Body of pancreas (tissue), 4 donors: ENCODE measurements around the gene SPEM2. TPM values are rescaled to one million over a fixed set of nuclear protein-coding genes. Genes with fewer than 3 reads are reported as not detected.

Experiments used
- ATAC-seq: fragments of 150-250 bp; one replicate; pipeline ENCODE4 v1.9.1; 2016
- DNase-seq, 4 donors: peaks; one replicate each; pipeline ENCODE4 v3.0.0-alpha.2; 2019
- H3K27ac ChIP-seq, 4 donors: fragments of 200-600 bp; sonication (generic); 1 replicate in 3 of 4; 2 replicates in 1 of 4; pipeline versions ENCODE4 v1.5.1 to v1.6.1; 2016 to 2019; ENCODE audit warnings: mild to moderate bottlenecking in 1 of 4, mixed read lengths in 1 of 4, moderate library complexity in 1 of 4
- H3K27me3 ChIP-seq, 2 donors: fragments of 200-600 bp; sonication (generic); one replicate each; pipeline ENCODE4 v1.6.0; 2016; ENCODE audit warnings: mild to moderate bottlenecking in 1 of 2
- H3K36me3 ChIP-seq, 2 donors: fragments of 200-600 bp; sonication (generic); replicated peaks in 1 of 2; 2 replicates each; pipeline ENCODE4 v1.5.1; 2016; ENCODE audit warnings: low read depth in 2 of 2; ENCODE audit not compliant: insufficient read depth in 1 of 2
- H3K4me1 ChIP-seq: fragments of 200-600 bp; sonication (generic); one replicate; pipeline ENCODE4 v1.6.0; 2016
- H3K4me3 ChIP-seq, 2 donors: fragments of 200-600 bp; sonication (generic); 1 replicate in 1 of 2; 2 replicates in 1 of 2; pipeline ENCODE4 v1.5.1; 2016 to 2019
- H3K9me3 ChIP-seq, 3 donors: fragments of 200-600 bp; sonication (generic); 1 replicate in 2 of 3; 2 replicates in 1 of 3; pipeline ENCODE4 v1.5.1; 2016
- CTCF ChIP-seq, 7 experiments: fragments of 450-650 bp in 4 of 7; fragments of 200-600 bp in 3 of 7; sonication (generic) in 3 of 7; IDR thresholded peaks; one replicate each; pipeline ENCODE4 v1.5.1; 2016 to 2019; ENCODE audit warnings: antibody characterized with exemption in 7 of 7
- POLR2A ChIP-seq, 3 donors: fragments of 450-650 bp; IDR thresholded peaks; one replicate each; pipeline ENCODE4 v1.6.1; 2016; ENCODE audit warnings: antibody characterized with exemption in 3 of 3, mild to moderate bottlenecking in 2 of 3
- WGBS, 2 donors: methylation state at CpG; one replicate each; pipeline ENCODE4 v1.1.5; 2017; 5-methylcytosine and 5-hydroxymethylcytosine counted together
- intact Hi-C: fragments of 100-400 bp; cut with DNase I; formaldehyde crosslinking; loops from one replicate; pipeline ENCODE4 v1.15.1; 2023
- total RNA-seq, 2 donors: library from RNA; depleted of rRNA; stranded (reverse); fragments of >200 nt; gene quantifications; one replicate each; pipeline ENCODE4 v1.1.0, GENCODE V29; 2016

SPEM2 gene
- total RNA-seq, 2 donors from 2014 or later = not detected

DNA sequence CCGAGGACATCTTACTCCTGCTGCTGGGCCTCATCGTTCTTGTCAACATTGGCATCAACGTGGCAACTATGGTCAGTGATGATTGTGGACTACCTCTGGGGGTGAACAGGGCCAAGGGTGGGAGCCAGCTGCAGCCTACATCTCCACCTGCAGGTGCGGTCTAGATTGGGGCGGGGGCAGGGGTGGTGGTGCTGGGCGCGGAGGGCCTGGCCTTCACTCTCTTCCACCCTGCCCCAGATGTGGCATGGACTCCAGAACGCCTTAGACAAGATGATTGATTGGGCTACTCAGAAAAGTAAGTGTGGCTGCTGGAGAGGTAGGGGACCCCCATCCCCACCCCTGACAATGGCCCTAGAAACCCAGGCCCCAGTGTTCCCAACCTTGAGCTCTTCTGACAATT, 340 bp downstream of the SPEM2 start:
- WGBS, 2 donors = 77% methylated on average over 8 of the region's 8 CpGs; no CpG with 5 or more reads in 1 of the 2 donors

DNA sequence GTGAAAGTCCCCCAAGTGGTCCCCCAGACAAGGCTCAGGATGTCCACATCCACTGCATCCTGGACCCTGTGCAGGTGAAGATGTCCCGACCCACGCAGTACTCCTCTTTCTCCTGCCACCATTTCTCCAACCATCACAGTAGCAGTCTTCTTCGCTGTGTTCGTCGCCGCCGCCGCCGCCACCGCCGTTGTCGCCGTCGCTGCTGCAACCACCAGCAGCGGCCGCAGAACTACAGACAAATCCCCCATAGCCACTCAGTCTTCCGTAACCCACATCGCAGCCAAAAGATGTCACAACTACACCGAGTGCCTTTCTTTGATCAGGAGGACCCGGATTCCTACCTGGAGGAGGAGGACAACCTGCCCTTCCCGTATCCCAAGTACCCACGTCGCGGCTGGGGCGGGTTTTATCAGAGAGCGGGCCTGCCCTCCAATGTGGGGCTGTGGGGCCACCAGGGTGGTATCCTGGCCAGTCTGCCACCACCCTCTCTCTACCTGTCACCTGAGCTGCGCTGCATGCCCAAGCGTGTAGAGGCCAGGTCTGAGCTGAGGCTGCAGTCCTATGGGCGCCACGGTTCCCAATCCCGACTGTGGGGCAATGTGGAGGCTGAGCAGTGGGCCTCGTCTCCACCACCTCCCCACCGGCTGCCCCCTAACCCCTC, 917 bp downstream of the SPEM2 start:
- Histone ChIP-seq H3K27ac (no peak overlapping the region), H3K4me1 (no peaks in the 10 kb centered on the region), H3K4me3 (no peak overlapping the region), H3K9me3 (no peaks in the 10 kb centered on the region), H3K36me3 (no peaks in the 10 kb centered on the region), H3K27me3 (no peaks in the 10 kb centered on the region)
- ATAC-seq = no peak
- intact Hi-C loops = no loop called here
- 83 to 85% methylated on average over 19 to 33 of the region's 33 CpGs for WGBS, 2 donors
- TF ChIP-seq CTCF (IDR thresholded peaks at IDR 0.05) (no peak), POLR2A (IDR thresholded peaks at IDR 0.05) (no peak)
- DNase-seq = no peak

More for the DNA sequence above, 340 bp downstream of the SPEM2 start:
- Histone ChIP-seq H3K36me3 (no peaks in the 10 kb centered on the region), H3K27me3 (no peaks in the 10 kb centered on the region), H3K4me3 (no peak overlapping the region), H3K9me3 (no peaks in the 10 kb centered on the region), H3K4me1 (no peaks in the 10 kb centered on the region), H3K27ac (no peak overlapping the region)
- no peak for DNase-seq
- TF ChIP-seq CTCF (IDR thresholded peaks at IDR 0.05) (no peak), POLR2A (IDR thresholded peaks at IDR 0.05) (no peak)
- ATAC-seq = no peak
- intact Hi-C loops = no loop called here

- intact Hi-C loops = no loop called here
- DNase-seq = no peak
- Histone ChIP-seq H3K9me3 (no peaks in the 10 kb centered on the region), H3K27ac (no peak overlapping the region), H3K27me3 (no peaks in the 10 kb centered on the region), H3K4me1 (no peaks in the 10 kb centered on the region), H3K4me3 (no peak overlapping the region), H3K36me3 (no peaks in the 10 kb centered on the region)
- peak; percentile 19 for ATAC-seq
- TF ChIP-seq CTCF (IDR thresholded peaks at IDR 0.05) (no peak), POLR2A (IDR thresholded peaks at IDR 0.05) (no peak)
- WGBS, 2 donors = 84 to 87% methylated on average over 19 to 24 of the region's 29 CpGs
Measured at GRCh38 chr17:7426896-7427489, 1.6 kb downstream of the SPEM2 start.

DNA sequence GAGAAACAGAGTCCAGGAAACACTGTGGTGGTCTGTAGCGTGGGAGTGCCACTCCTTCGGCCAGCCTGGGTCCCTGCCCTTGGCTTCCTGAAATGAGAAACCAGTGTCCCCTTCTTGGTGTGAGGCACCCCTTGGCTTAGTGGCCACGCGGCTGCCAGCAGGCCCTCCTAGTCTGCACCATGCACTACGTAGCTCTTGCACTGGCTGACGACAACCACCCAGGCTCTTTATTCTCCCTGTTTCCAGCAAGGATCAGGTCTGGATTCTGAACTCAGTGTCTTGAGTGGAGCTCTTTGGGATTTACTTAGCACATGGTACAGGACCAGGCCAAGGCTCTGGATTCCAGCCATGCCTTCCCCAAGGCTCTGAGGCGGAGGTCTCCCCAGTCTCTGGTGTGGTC, 2.1 kb downstream of the SPEM2 start:
- H3K4me1 ChIP-seq = no peaks in the 10 kb centered on the region
- H3K27me3 ChIP-seq = no peaks in the 10 kb centered on the region
- no peak for TF ChIP-seq POLR2A (IDR thresholded peaks at IDR 0.05)
- TF ChIP-seq CTCF (IDR thresholded peaks at IDR 0.05) = no peak
- WGBS, 2 donors = 90% methylated on average over 6 to 7 of the region's 7 CpGs
- H3K27ac ChIP-seq = no peak overlapping the region
- intact Hi-C loops = no loop called here
- H3K9me3 ChIP-seq = no peaks in the 10 kb centered on the region
- H3K36me3 ChIP-seq = no peaks in the 10 kb centered on the region
- DNase-seq = no peak
- peak; percentile 11 for ATAC-seq
- H3K4me3 ChIP-seq = no peak overlapping the region

DNA sequence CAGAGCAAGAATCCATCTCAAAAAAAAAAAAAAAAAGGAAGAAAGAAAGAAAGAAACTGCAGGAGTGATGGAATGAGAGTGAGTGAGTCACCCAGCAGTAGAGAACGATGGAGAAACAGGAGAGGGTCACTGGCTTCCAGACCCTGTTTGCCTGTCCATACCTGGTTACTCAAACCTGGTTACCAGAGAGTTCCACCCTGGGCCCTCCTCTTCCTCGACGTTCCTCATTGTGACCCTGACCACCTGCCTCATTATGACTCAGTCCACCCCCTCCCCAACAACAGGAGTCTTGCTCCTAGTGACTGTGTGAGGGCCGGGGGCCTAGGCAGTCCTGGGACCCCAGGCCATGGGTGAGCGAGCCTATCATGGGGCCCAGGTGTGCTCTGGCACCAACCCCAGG, 3.1 kb downstream of the SPEM2 start, which contains the start of gene SPEM3:
Gene SPEM3, plus strand, starts transcription at position 301 of the 400 bp plus-strand sequence. Its CDS starts 46 bp downstream, at position 347.
- WGBS, 2 donors = 40% methylated on average over 3 to 5 of the region's 5 CpGs
- ATAC-seq = no peak
- Histone ChIP-seq H3K9me3 (no peaks in the 10 kb centered on the region), H3K4me3 (no peak within 1 kb of the TSS), H3K4me1 (no peaks in the 10 kb centered on the region), H3K36me3 (no peaks in the 10 kb centered on the region), H3K27me3 (no peaks in the 10 kb centered on the region), H3K27ac (no peak within 1 kb of the TSS)
- TF ChIP-seq CTCF (IDR thresholded peaks at IDR 0.05) = no peak
- no peak for TF ChIP-seq POLR2A (IDR thresholded peaks at IDR 0.05)
- intact Hi-C loops = no loop called here
- no peak for DNase-seq
